Mesenchymal stem cell (in vitro differentiated cells and primary cell): ENCODE results near the gene PTPRG.
A peak's percentile ranks its signal among the peaks of the same experiment; 100 is the strongest.
"Not testable (repeated sequence)": the region's sequence is repeated elsewhere in the genome, so short reads cannot be mapped to it uniquely, and the experiment has no call there.

Source experiments
- DNase-seq: peaks from one replicate; pipeline ENCODE4 v3.0.0-alpha.2; 2013
- H2AFZ ChIP-seq: one replicate; pipeline ENCODE4 v1.6.1; 2013; ENCODE audit warnings: low read depth, mild to moderate bottlenecking, control low read depth, inconsistent platforms, low read length, moderate library complexity
- H2AK5ac ChIP-seq: 2 replicates; pipeline ENCODE4 v1.6.1; 2013; ENCODE audit warnings: low read length, moderate library complexity, mild to moderate bottlenecking, inconsistent platforms; ENCODE audit not compliant: severe bottlenecking
- H2BK120ac ChIP-seq: one replicate; pipeline ENCODE4 v1.6.1; 2013; ENCODE audit warnings: low read depth, mild to moderate bottlenecking, inconsistent platforms, low read length, moderate library complexity
- H2BK12ac ChIP-seq, 2 experiments: one replicate each; pipeline ENCODE4 v1.6.1; 2013; ENCODE audit warnings: inconsistent platforms in 2 of 2, low read length in 2 of 2, mild to moderate bottlenecking in 2 of 2, moderate library complexity in 2 of 2, control low read depth in 1 of 2
- H2BK15ac ChIP-seq: one replicate; pipeline ENCODE4 v1.6.1; 2013; ENCODE audit warnings: mild to moderate bottlenecking, low read depth, inconsistent platforms; ENCODE audit not compliant: poor library complexity, severe bottlenecking
- H2BK5ac ChIP-seq: 2 replicates; pipeline ENCODE4 v1.6.1; 2013; ENCODE audit warnings: low read depth, mild to moderate bottlenecking, low read length, control low read depth, inconsistent platforms; ENCODE audit not compliant: poor library complexity, severe bottlenecking
- H3K14ac ChIP-seq, 2 experiments: one replicate each; pipeline ENCODE4 v1.6.1; 2013; ENCODE audit warnings: inconsistent platforms in 2 of 2, low read length in 2 of 2, control low read depth in 1 of 2, mild to moderate bottlenecking in 1 of 2, moderate library complexity in 1 of 2
- H3K18ac ChIP-seq, 2 experiments: one replicate each; pipeline ENCODE4 v1.6.1; 2013; ENCODE audit warnings: inconsistent platforms in 2 of 2, low read length in 2 of 2, control low read depth in 1 of 2, low read depth in 1 of 2, mild to moderate bottlenecking in 1 of 2
- H3K23ac ChIP-seq, 2 experiments: one replicate each; pipeline ENCODE4 v1.6.1; 2013; ENCODE audit warnings: inconsistent platforms in 2 of 2, low read length in 2 of 2, mild to moderate bottlenecking in 2 of 2, moderate library complexity in 2 of 2, control low read depth in 1 of 2
- H3K27ac ChIP-seq: 2 replicates; pipeline ENCODE4 v1.5.1; 2013; ENCODE audit warnings: mild to moderate bottlenecking, moderate library complexity, low read length, control low read depth, inconsistent platforms; ENCODE audit not compliant: poor library complexity, severe bottlenecking
- H3K27me3 ChIP-seq, 2 experiments: 2 replicates each; pipeline versions ENCODE4 v1.6.1 to v1.7.0; 2013; ENCODE audit warnings: low read length in 2 of 2, mild to moderate bottlenecking in 2 of 2, moderate library complexity in 2 of 2, control low read depth in 1 of 2, inconsistent platforms in 1 of 2; ENCODE audit not compliant: control insufficient read depth in 1 of 2, insufficient read depth in 1 of 2
- H3K36me3 ChIP-seq, 2 experiments: 2 replicates each; pipeline versions ENCODE4 v1.6.1 to v1.7.0; 2013; ENCODE audit warnings: low read length in 2 of 2, control low read depth in 1 of 2, inconsistent platforms in 1 of 2, low read depth in 1 of 2, mild to moderate bottlenecking in 1 of 2; ENCODE audit not compliant: insufficient read depth in 2 of 2, control insufficient read depth in 1 of 2
- H3K4ac ChIP-seq, 2 experiments: one replicate each; pipeline ENCODE4 v1.6.1; 2013; ENCODE audit warnings: inconsistent platforms in 2 of 2, low read length in 2 of 2, mild to moderate bottlenecking in 2 of 2, moderate library complexity in 2 of 2, control low read depth in 1 of 2, low read depth in 1 of 2
- H3K4me1 ChIP-seq: 2 replicates; pipeline ENCODE4 v1.6.1; 2013; ENCODE audit warnings: low read depth, low read length, control low read depth; ENCODE audit not compliant: control insufficient read depth, insufficient read depth
- H3K4me2 ChIP-seq: 2 replicates; pipeline ENCODE4 v1.6.1; 2013; ENCODE audit warnings: low read length, mild to moderate bottlenecking, inconsistent platforms; ENCODE audit not compliant: poor library complexity, severe bottlenecking
- H3K4me3 ChIP-seq, 2 experiments: 2 replicates each; pipeline versions ENCODE4 v1.5.1 to v1.7.0; 2013; ENCODE audit warnings: low read length in 2 of 2, mild to moderate bottlenecking in 2 of 2, control low read depth in 1 of 2, low read depth in 1 of 2; ENCODE audit not compliant: insufficient read depth in 1 of 2
- H3K79me1 ChIP-seq: replicated peaks from 2 replicates; pipeline ENCODE4 v1.6.1; 2013; ENCODE audit warnings: mild to moderate bottlenecking, control low read depth, low read length, inconsistent platforms; ENCODE audit not compliant: poor library complexity, severe bottlenecking
- H3K9ac ChIP-seq: 2 replicates; pipeline ENCODE4 v1.7.0; 2013; ENCODE audit warnings: mild to moderate bottlenecking, low read length, moderate library complexity
- H3K9me3 ChIP-seq: 2 replicates; pipeline ENCODE4 v1.7.0; 2013; ENCODE audit warnings: mild to moderate bottlenecking, low read length; ENCODE audit not compliant: control insufficient read depth
- H4K8ac ChIP-seq: one replicate; pipeline ENCODE4 v1.6.1; 2013; ENCODE audit warnings: inconsistent platforms, mild to moderate bottlenecking, low read length, moderate library complexity
- H4K91ac ChIP-seq: one replicate; pipeline ENCODE4 v1.6.1; 2013; ENCODE audit warnings: mild to moderate bottlenecking, low read length, inconsistent platforms
- WGBS: methylation state at CpG from one replicate; pipeline ENCODE4 v1.1.7; 2013; ENCODE audit warnings: mixed read lengths; 5-methylcytosine and 5-hydroxymethylcytosine counted together

Gene PTPRG

DNA sequence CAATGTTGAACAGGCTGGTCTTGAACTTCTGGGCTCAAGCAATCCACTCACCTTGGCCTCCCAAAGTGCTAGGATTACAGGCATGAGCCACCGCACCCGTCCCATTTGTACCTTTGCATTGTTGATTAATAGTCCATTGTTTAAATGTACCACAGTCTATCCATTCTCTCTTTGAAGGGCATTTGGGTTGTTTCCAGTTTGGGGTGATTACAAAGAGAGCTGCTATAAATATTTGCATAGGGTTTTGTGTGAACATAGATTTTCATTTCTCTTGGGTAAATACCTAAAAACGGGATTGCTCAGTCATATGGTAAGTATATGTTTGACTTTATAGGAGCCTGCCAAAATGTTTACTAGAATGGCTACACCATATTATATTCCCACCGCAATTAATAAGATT is 13.7 kb upstream of the PTPRG start:
- no peak overlapping the region for H3K4ac ChIP-seq
- no peak overlapping the region for H2BK5ac ChIP-seq
- no peak overlapping the region for H3K23ac ChIP-seq
- no peak overlapping the region for H4K91ac ChIP-seq
- H3K79me1 ChIP-seq: no peaks in the 10 kb centered on the region
- H3K14ac ChIP-seq: no peak overlapping the region
- H2AK5ac ChIP-seq: no peak overlapping the region
- no peak overlapping the region for H2BK120ac ChIP-seq
- no peak overlapping the region for H3K4me2 ChIP-seq
- H2BK15ac ChIP-seq: no peak overlapping the region
- no peak overlapping the region for H4K8ac ChIP-seq
- H3K4me1 ChIP-seq: no peaks in the 10 kb centered on the region
- no peak overlapping the region for H3K9ac ChIP-seq
- H2BK12ac ChIP-seq: no peak overlapping the region
- no peak overlapping the region for H2AFZ ChIP-seq
- no peak overlapping the region for H3K18ac ChIP-seq
- DNase-seq: no peak
- no peaks in the 10 kb centered on the region for H3K36me3 ChIP-seq
- WGBS: no CpG with 5 or more reads among the region's 4 CpGs
- H3K27ac ChIP-seq: no peak overlapping the region
- no peaks in the 10 kb centered on the region for H3K27me3 ChIP-seq
- no peaks in the 10 kb centered on the region for H3K9me3 ChIP-seq
- H3K4me3 ChIP-seq: no peak overlapping the region

DNA sequence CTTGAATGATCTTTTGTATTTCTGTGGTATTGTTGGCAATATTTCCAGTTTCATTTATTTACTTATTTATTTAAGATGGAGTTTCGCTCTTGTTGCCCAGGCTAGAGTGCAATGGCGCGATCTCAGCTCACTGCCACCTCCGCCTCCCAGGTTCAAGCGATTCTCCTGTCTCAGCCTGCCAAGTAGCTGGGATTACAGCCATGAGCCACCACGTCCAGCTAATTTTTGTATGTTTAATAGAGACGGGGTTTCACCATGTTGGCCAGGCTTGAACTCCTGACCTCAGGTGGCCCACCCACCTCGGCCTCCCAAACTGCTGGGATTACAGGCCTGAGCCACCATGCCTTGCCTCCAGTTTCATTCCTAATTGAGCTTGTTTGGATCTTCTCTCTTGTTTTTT is 8.7 kb upstream of the PTPRG start:
- not testable (repeated sequence) for H3K9ac ChIP-seq, H2BK12ac ChIP-seq, H3K4me1 ChIP-seq, H3K4ac ChIP-seq, H3K27ac ChIP-seq, H2AK5ac ChIP-seq, H2BK5ac ChIP-seq, H3K14ac ChIP-seq, H2AFZ ChIP-seq, H3K9me3 ChIP-seq, H3K4me2 ChIP-seq, H3K23ac ChIP-seq, H3K36me3 ChIP-seq, H4K91ac ChIP-seq, H3K4me3 ChIP-seq, H3K79me1 ChIP-seq, H3K27me3 ChIP-seq, H2BK120ac ChIP-seq, H3K18ac ChIP-seq, H2BK15ac ChIP-seq, DNase-seq, H4K8ac ChIP-seq
- WGBS: 91% methylated on average over 8 of the region's 8 CpGs

DNA sequence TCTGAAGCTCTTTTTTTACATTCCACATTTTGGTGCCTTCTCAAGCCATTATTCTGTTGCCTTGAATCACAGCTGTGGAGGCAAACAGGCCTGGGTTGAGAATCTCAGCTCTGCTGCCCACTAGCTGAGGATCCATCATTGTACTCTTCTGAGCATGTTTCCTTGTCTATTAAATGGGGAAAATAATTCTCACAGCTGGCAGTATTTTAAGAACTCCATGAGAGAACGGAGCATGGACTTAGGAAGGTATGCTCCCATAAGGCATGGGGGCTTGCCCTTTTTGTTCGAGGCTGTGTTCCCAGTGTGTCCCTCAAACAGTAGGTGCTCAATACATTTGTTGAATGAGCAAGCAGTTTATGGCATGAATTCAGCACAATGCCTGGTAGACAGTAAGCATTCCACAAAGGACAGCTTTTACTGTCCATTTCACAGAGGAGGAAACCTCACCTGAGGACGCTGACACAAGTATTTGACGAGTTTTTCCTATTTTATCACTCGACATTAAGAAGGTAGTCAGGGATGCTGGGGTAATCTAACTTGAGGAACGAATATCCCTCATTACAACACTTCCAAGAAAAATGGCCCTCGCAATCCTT is 2.1 kb upstream of the PTPRG start:
- no peak overlapping the region for H3K4ac ChIP-seq
- H3K18ac ChIP-seq: peak overlapping the region in 1 of 2 experiments; percentile 46

DNA sequence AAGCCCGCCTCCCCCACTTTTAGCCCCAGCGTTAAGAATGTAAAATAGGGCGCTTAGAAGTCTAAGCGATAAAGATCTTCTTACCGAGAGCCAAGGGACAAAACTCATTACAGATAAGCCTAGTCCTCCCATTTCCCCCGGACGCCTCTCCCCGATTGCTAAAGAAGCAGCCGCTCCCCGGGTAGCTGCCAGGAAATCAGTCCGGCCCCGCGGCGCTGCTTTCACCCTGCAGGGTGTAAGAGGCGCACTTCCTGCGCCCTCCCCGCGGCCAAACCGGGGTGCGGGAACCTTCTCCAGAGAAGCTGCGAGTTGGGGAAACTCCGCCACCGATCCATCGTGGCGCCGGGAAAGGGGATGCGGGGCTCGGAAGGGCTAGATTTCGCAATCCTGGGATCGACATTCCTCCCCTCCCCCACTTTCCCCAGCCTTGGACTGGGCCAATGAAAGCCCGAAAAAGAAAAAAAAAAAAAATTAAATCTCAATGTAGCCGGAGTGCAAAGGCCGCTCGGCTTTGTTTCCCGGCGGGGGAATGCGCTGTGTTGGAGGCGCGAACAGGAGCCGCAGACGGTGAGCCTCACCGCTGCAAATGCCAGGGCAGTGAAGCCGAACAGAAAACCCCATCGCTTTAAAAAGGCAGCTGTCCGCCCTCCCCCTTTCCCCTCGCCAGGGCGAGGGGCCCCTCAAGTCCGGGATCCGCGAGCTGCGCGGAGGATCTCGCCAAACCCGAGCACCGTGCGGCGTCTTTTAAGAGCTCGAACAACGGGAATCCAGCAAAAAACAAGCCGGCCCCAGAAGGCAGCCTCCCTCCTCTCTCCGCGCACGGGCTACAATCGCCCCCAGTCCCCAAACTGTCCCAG is 626 bp upstream of the PTPRG start:
- Histone ChIP-seq H2BK5ac (peak overlapping the region; percentile 100), H2AK5ac (no peak overlapping the region), H4K8ac (peak overlapping the region; percentile 90), H3K4ac (peak overlapping the region; percentile 29 to 91), H3K27me3 (no peaks in the 10 kb centered on the region), H3K79me1 (peaks cover 9% of the 10 kb centered on the region), H2BK15ac (peak overlapping the region; percentile 98), H3K9ac (peak overlapping the region; percentile 99), H3K23ac (no peak overlapping the region), H3K27ac (peak overlapping the region; percentile 100), H2BK120ac (peak overlapping the region; percentile 94), H3K14ac (no peak overlapping the region), H3K18ac (peak overlapping the region; percentile 86 to 100), H3K4me3 (peak overlapping the region; percentile 81 to 96), H2AFZ (peak overlapping the region; percentile 53), H4K91ac (peak overlapping the region; percentile 80), H3K4me2 (peak overlapping the region; percentile 99), H3K36me3 (no peaks in the 10 kb centered on the region), H3K9me3 (peaks cover 7% of the 10 kb centered on the region), H2BK12ac (peak overlapping the region; percentile 21 to 45), H3K4me1 (peaks cover 12% of the 10 kb centered on the region)
- WGBS: under 1% methylated on average over 62 of the region's 64 CpGs
- peak; percentile 84 for DNase-seq

More for the DNA sequence above, 2.1 kb upstream of the PTPRG start:
- peak overlapping the region; percentile 12 for H3K27ac ChIP-seq
- no peak overlapping the region for H2BK12ac ChIP-seq
- H4K8ac ChIP-seq: no peak overlapping the region
- no peak overlapping the region for H2AFZ ChIP-seq
- H2BK5ac ChIP-seq: no peak overlapping the region
- H2BK15ac ChIP-seq: no peak overlapping the region
- no peak overlapping the region for H3K14ac ChIP-seq
- peaks cover 8% of the 10 kb centered on the region for H3K4me1 ChIP-seq
- no peaks in the 10 kb centered on the region for H3K27me3 ChIP-seq
- H3K9ac ChIP-seq: peak overlapping the region; percentile 99
- 52% methylated on average over 7 of the region's 7 CpGs for WGBS
- no peak overlapping the region for H2BK120ac ChIP-seq
- H3K23ac ChIP-seq: no peak overlapping the region
- H3K79me1 ChIP-seq: peaks cover 5% of the 10 kb centered on the region
- no peaks in the 10 kb centered on the region for H3K36me3 ChIP-seq
- peak; percentile 11 for DNase-seq
- peaks cover 7% of the 10 kb centered on the region for H3K9me3 ChIP-seq
- H2AK5ac ChIP-seq: no peak overlapping the region
- no peak overlapping the region for H3K4me2 ChIP-seq
- no peak overlapping the region for H4K91ac ChIP-seq
- H3K4me3 ChIP-seq: peak overlapping the region in 1 of 2 experiments; percentile 96
